GM18520 (cell line): ENCODE measurements around the gene RTN4.
"Not testable (repeated sequence)": the region's sequence is repeated elsewhere in the genome, so short reads cannot be mapped to it uniquely, and the experiment has no call there.

ENCODE experiments used
- ATAC-seq: cut with Tn5 transposase; IDR thresholded peaks from one replicate; pipeline ENCODE4 v1.9.1; 2021; ENCODE audit not compliant: unreplicated experiment

Gene RTN4

GRCh38 chr2:55010915-55011314, 39.3 kb downstream of the RTN4 start:
- ATAC-seq: no peak

GRCh38 chr2:55010149-55010591, 40.1 kb downstream of the RTN4 start:
- peak; percentile 89 for ATAC-seq

GRCh38 chr2:55009277-55010060, 40.8 kb downstream of the RTN4 start:
- no peak for ATAC-seq

- ATAC-seq: no peak
These were observed 43.9 kb downstream of the RTN4 start for GRCh38 chr2:55006306-55006705.

GRCh38 chr2:55003706-55004639, 46.3 kb downstream of the RTN4 start:
- no peak for ATAC-seq

GRCh38 chr2:55001716-55002115, 48.5 kb downstream of the RTN4 start:
- no peak for ATAC-seq

- no peak for ATAC-seq
These were observed 49.9 kb downstream of the RTN4 start for GRCh38 chr2:55000341-55000740.

- no peak for ATAC-seq
These were observed 51.1 kb downstream of the RTN4 start for GRCh38 chr2:54999182-54999581.

GRCh38 chr2:54997826-54998225, 52.4 kb downstream of the RTN4 start:
- ATAC-seq: no peak

- ATAC-seq: peak; percentile 45
These were observed 54.7 kb downstream of the RTN4 start for GRCh38 chr2:54995553-54995952.

GRCh38 chr2:54990694-54991093, 59.6 kb downstream of the RTN4 start:
- not testable (repeated sequence) for ATAC-seq

GRCh38 chr2:54988612-54989011, 61.6 kb downstream of the RTN4 start:
- ATAC-seq: no peak

GRCh38 chr2:54986264-54986663, 64.0 kb downstream of the RTN4 start:
- ATAC-seq: no peak

- ATAC-seq: no peak
These were observed 65.8 kb downstream of the RTN4 start for GRCh38 chr2:54984476-54984875.

- no peak for ATAC-seq
These were observed 66.7 kb downstream of the RTN4 start for GRCh38 chr2:54983345-54984220.

GRCh38 chr2:54981385-54981784, 68.9 kb downstream of the RTN4 start:
- no peak for ATAC-seq

- no peak for ATAC-seq
These were observed 70.8 kb downstream of the RTN4 start for GRCh38 chr2:54979321-54980044.

- peak; percentile 52 for ATAC-seq
These were observed 73.1 kb downstream of the RTN4 start for GRCh38 chr2:54977149-54977548.

- ATAC-seq: no peak
These were observed 74.4 kb downstream of the RTN4 start for GRCh38 chr2:54975598-54976492.
